Astrocyte (in vitro differentiated cells and primary cell): Measurements from ENCODE around the gene ADAMTS17.

Experiments used
- CTCF ChIP-seq: IDR thresholded peaks from 2 replicates; pipeline ENCODE4 v1.5.1; 2011; ENCODE audit warnings: low read depth, mild to moderate bottlenecking, inconsistent platforms, low read length, moderate library complexity; ENCODE audit not compliant: insufficient read depth
- EZH2 ChIP-seq: IDR thresholded peaks from 2 replicates; pipeline ENCODE4 v1.6.1; 2012; ENCODE audit warnings: mild to moderate bottlenecking, low read length, inconsistent platforms; ENCODE audit not compliant: insufficient read depth

GRCh38 chr15:100255644-100256043 lies 86.1 kb downstream of the ADAMTS17 start:
- TF ChIP-seq CTCF, result no peak
- TF ChIP-seq EZH2, result no peak
